HAP-1 (cell line): ENCODE results near the gene THAP9.
A peak's percentile ranks its signal among the peaks of the same experiment; 100 is the strongest.
"Not testable (repeated sequence)": the region's sequence is repeated elsewhere in the genome, so short reads cannot be mapped to it uniquely, and the experiment has no call there.

Experiments
- DNase-seq, 2 experiments: peaks; one replicate each; pipeline ENCODE4 v3.0.0-alpha.2; 2016 to 2020; ENCODE audit warnings: low spot score in 2 of 2
- H3K27me3 ChIP-seq: fragments of 250-450 bp; sonication (Bioruptor Pico); 2 replicates; pipeline ENCODE4 v1.5.1; 2020; ENCODE audit warnings: low read depth, mild to moderate bottlenecking, moderate library complexity
- H3K36me3 ChIP-seq: fragments of 250-450 bp; sonication (Bioruptor Pico); replicated peaks from 2 replicates; pipeline ENCODE4 v1.5.1; 2020; ENCODE audit warnings: mild to moderate bottlenecking
- H3K4me1 ChIP-seq: fragments of 250-450 bp; sonication (Bioruptor Pico); 2 replicates; pipeline ENCODE4 v1.5.1; 2020; ENCODE audit warnings: mild to moderate bottlenecking
- H3K4me3 ChIP-seq: fragments of 250-450 bp; sonication (Bioruptor Pico); 2 replicates; pipeline ENCODE4 v1.5.1; 2020; ENCODE audit warnings: mild to moderate bottlenecking, moderate library complexity
- H3K9me3 ChIP-seq: fragments of 250-450 bp; sonication (Bioruptor Pico); 2 replicates; pipeline ENCODE4 v1.5.1; 2020; ENCODE audit warnings: mild to moderate bottlenecking, moderate library complexity
- in situ Hi-C: fragments of 300-500 bp; cut with MboI; formaldehyde crosslinking; loops from 3 replicates; pipeline ENCODE4 v1.14.3; 2020; ENCODE audit warnings: low sequenced_read_pairs, inconsistent platforms, mixed read lengths

Gene THAP9

GRCh38 chr4:82900411-82901182 is at the start of gene THAP9:
THAP9 (plus strand) TSS chr4:82900735; CDS start chr4:82900803, 68 bp downstream.
- Histone ChIP-seq H3K9me3 (no peaks in the 10 kb centered on the region), H3K4me3 (peak within 1 kb of the TSS; percentile 65), H3K27me3 (no peaks in the 10 kb centered on the region), H3K4me1 (peaks cover 23% of the 10 kb centered on the region), H3K36me3 (peaks cover 27% of the 10 kb centered on the region)
- peak; percentile 98 for DNase-seq
- in situ Hi-C loops = no loop called here

GRCh38 chr4:82851318-82851717 is 49.2 kb upstream of the THAP9 start:
- Histone ChIP-seq H3K4me3 (no peak overlapping the region), H3K4me1 (no peaks in the 10 kb centered on the region), H3K27me3 (no peaks in the 10 kb centered on the region), H3K9me3 (no peaks in the 10 kb centered on the region), H3K36me3 (peaks cover 89% of the 10 kb centered on the region)
- in situ Hi-C loops = loop anchor here (25.0 kb wide), 1 partner anchor 389 kb away; no protein-coding TSS in a partner anchor
- no peak for DNase-seq

GRCh38 chr4:82851885-82852750 is 48.4 kb upstream of the THAP9 start:
- Histone ChIP-seq H3K4me1 (no peaks in the 10 kb centered on the region), H3K36me3 (peaks cover 89% of the 10 kb centered on the region), H3K4me3 (no peak overlapping the region), H3K27me3 (no peaks in the 10 kb centered on the region), H3K9me3 (no peaks in the 10 kb centered on the region)
- DNase-seq = peak in 1 of 2 experiments; percentile 12
- in situ Hi-C loops = loop anchor here (25.0 kb wide), 1 partner anchor 390 kb away; no protein-coding TSS in a partner anchor

GRCh38 chr4:82852751-82853285 is 47.7 kb upstream of the THAP9 start:
- in situ Hi-C loops = loop anchor here (25.0 kb wide), 1 partner anchor 391 kb away; no protein-coding TSS in a partner anchor
- DNase-seq = no peak
- H3K4me1 ChIP-seq = no peaks in the 10 kb centered on the region
- H3K9me3 ChIP-seq = no peaks in the 10 kb centered on the region
- peaks cover 91% of the 10 kb centered on the region for H3K36me3 ChIP-seq
- no peak overlapping the region for H3K4me3 ChIP-seq
- no peaks in the 10 kb centered on the region for H3K27me3 ChIP-seq

GRCh38 chr4:82860487-82860886 is 40.0 kb upstream of the THAP9 start:
- in situ Hi-C loops = loop anchor here (25.0 kb wide), 1 partner anchor 398 kb away; no protein-coding TSS in a partner anchor
- DNase-seq, H3K4me1 ChIP-seq, H3K9me3 ChIP-seq, H3K4me3 ChIP-seq, H3K27me3 ChIP-seq: not testable (repeated sequence)
- H3K36me3 ChIP-seq = peaks cover 65% of the 10 kb centered on the region

- Histone ChIP-seq H3K27me3 (no peaks in the 10 kb centered on the region), H3K4me3 (no peak overlapping the region), H3K9me3 (no peaks in the 10 kb centered on the region), H3K4me1 (no peaks in the 10 kb centered on the region), H3K36me3 (peaks cover 66% of the 10 kb centered on the region)
- in situ Hi-C loops = loop anchor here (25.0 kb wide), 1 partner anchor 399 kb away; no protein-coding TSS in a partner anchor
- DNase-seq = no peak
These were observed 39.0 kb upstream of the THAP9 start for GRCh38 chr4:82861529-82861928.

GRCh38 chr4:82864336-82864979 is 36.1 kb upstream of the THAP9 start:
- peaks cover 70% of the 10 kb centered on the region for H3K36me3 ChIP-seq
- DNase-seq = no peak
- no peaks in the 10 kb centered on the region for H3K9me3 ChIP-seq
- in situ Hi-C loops = loop anchor here (25.0 kb wide), 1 partner anchor 402 kb away; no protein-coding TSS in a partner anchor
- no peak overlapping the region for H3K4me3 ChIP-seq
- H3K27me3 ChIP-seq = no peaks in the 10 kb centered on the region
- H3K4me1 ChIP-seq = no peaks in the 10 kb centered on the region

- in situ Hi-C loops = loop anchor here (25.0 kb wide), 1 partner anchor 403 kb away; no protein-coding TSS in a partner anchor
- Histone ChIP-seq H3K4me3 (no peak overlapping the region), H3K36me3 (peaks cover 81% of the 10 kb centered on the region), H3K4me1 (no peaks in the 10 kb centered on the region), H3K27me3 (no peaks in the 10 kb centered on the region), H3K9me3 (no peaks in the 10 kb centered on the region)
- DNase-seq = no peak
These were observed 34.9 kb upstream of the THAP9 start for GRCh38 chr4:82865592-82865991.

- not testable (repeated sequence) for DNase-seq, H3K4me1 ChIP-seq, H3K27me3 ChIP-seq, H3K4me3 ChIP-seq, H3K9me3 ChIP-seq
- H3K36me3 ChIP-seq = peaks cover 84% of the 10 kb centered on the region
- in situ Hi-C loops = loop anchor here (25.0 kb wide), 1 partner anchor 404 kb away; no protein-coding TSS in a partner anchor
These were observed 34.5 kb upstream of the THAP9 start for GRCh38 chr4:82866033-82866432.

- no peaks in the 10 kb centered on the region for H3K9me3 ChIP-seq
- in situ Hi-C loops = loop anchor here (25.0 kb wide), 1 partner anchor 405 kb away; no protein-coding TSS in a partner anchor
- H3K36me3 ChIP-seq = peaks cover 86% of the 10 kb centered on the region
- no peaks in the 10 kb centered on the region for H3K27me3 ChIP-seq
- DNase-seq = no peak
- no peak overlapping the region for H3K4me3 ChIP-seq
- H3K4me1 ChIP-seq = no peaks in the 10 kb centered on the region
These were observed 33.7 kb upstream of the THAP9 start for GRCh38 chr4:82866706-82867385.

GRCh38 chr4:82868572-82868971 is 32.0 kb upstream of the THAP9 start:
- in situ Hi-C loops = loop anchor here (25.0 kb wide), 1 partner anchor 406 kb away; no protein-coding TSS in a partner anchor
- no peak for DNase-seq
- Histone ChIP-seq H3K27me3 (no peaks in the 10 kb centered on the region), H3K9me3 (no peaks in the 10 kb centered on the region), H3K4me3 (no peak overlapping the region), H3K36me3 (peaks cover 86% of the 10 kb centered on the region), H3K4me1 (no peaks in the 10 kb centered on the region)

- in situ Hi-C loops = no loop called here
- Histone ChIP-seq H3K36me3 (peaks cover 15% of the 10 kb centered on the region), H3K4me3 (no peak overlapping the region), H3K27me3 (no peaks in the 10 kb centered on the region), H3K9me3 (no peaks in the 10 kb centered on the region), H3K4me1 (peaks cover 22% of the 10 kb centered on the region)
- DNase-seq = no peak
These were observed 15.1 kb upstream of the THAP9 start for GRCh38 chr4:82885410-82885809.
